H1 (cell line): ENCODE data around the gene ZBTB44. TPM values are rescaled to one million over a fixed set of nuclear protein-coding genes. Genes with fewer than 3 reads are reported as not detected.

ENCODE experiments used
- CTCF ChIA-PET: fragments of 300-600 bp; sonication (Branson Sonifier 250); formaldehyde crosslinking; loops from one replicate; lab custom pipeline; 2021; ENCODE audit not compliant: partially characterized antibody; lab: Charles Lee
- POLR2A ChIA-PET: fragments of 300-600 bp; sonication (Branson Sonifier 250); formaldehyde crosslinking; loops from one replicate; lab custom pipeline; 2021; ENCODE audit warnings: inconsistent platforms; ENCODE audit not compliant: partially characterized antibody; lab: Charles Lee
- DNase-seq, 2 experiments: peaks; one replicate each; pipeline versions ENCODE4 v3.0.0 to v3.0.0-alpha.2; 2010 to 2022; ENCODE audit warnings: low spot score in 2 of 2, low read depth in 1 of 2, mixed read lengths in 1 of 2
- FAIRE-seq: peaks from 2 replicates; lab custom pipeline; 2011; peaks lifted over from hg19 to GRCh38; lab: Jason Lieb, UNC
- H2AFZ ChIP-seq: 2 replicates; pipeline ENCODE4 v1.8.1; 2012; ENCODE audit warnings: low read length, inconsistent platforms
- H2AK5ac ChIP-seq: 2 replicates; pipeline ENCODE4 v1.6.1; 2013; ENCODE audit warnings: low read depth, low read length
- H2BK120ac ChIP-seq: replicated peaks from 2 replicates; pipeline ENCODE3; 2013; ENCODE audit warnings: low read depth, low read length, inconsistent platforms
- H2BK12ac ChIP-seq: 2 replicates; pipeline ENCODE4 v1.6.1; 2013; ENCODE audit warnings: low read depth, low read length
- H2BK15ac ChIP-seq: 2 replicates; pipeline ENCODE4 v1.6.1; 2013; ENCODE audit warnings: low read length
- H2BK20ac ChIP-seq: 2 replicates; pipeline ENCODE4 v1.6.1; 2013; ENCODE audit warnings: low read length
- H2BK5ac ChIP-seq: 2 replicates; pipeline ENCODE4 v1.6.1; 2013; ENCODE audit warnings: low read depth, low read length
- H3K14ac ChIP-seq: 2 replicates; pipeline ENCODE4 v1.6.1; 2013; ENCODE audit warnings: inconsistent platforms; ENCODE audit not compliant: insufficient read length
- H3K18ac ChIP-seq: 2 replicates; pipeline ENCODE4 v1.6.1; 2013; ENCODE audit warnings: low read length; ENCODE audit errors: extremely low read depth
- H3K23ac ChIP-seq: 2 replicates; pipeline ENCODE4 v1.6.1; 2013; ENCODE audit warnings: inconsistent platforms; ENCODE audit not compliant: insufficient read length
- H3K23me2 ChIP-seq: 2 replicates; pipeline ENCODE4 v1.6.1; 2013; ENCODE audit warnings: low read depth, low read length
- H3K27ac ChIP-seq: 2 replicates; pipeline ENCODE4 v1.6.1; 2011; ENCODE audit warnings: low read depth, low read length, inconsistent platforms
- H3K27me3 ChIP-seq, 4 experiments: replicated peaks in 1 of 4; 1 replicate in 1 of 4; 2 replicates in 3 of 4; pipeline versions ENCODE4 v1.6.1 to v1.8.1; 2011 to 2013; ENCODE audit warnings: low read length in 3 of 4, mild to moderate bottlenecking in 3 of 4, inconsistent platforms in 2 of 4, mixed read lengths in 2 of 4, moderate library complexity in 1 of 4; ENCODE audit not compliant: control insufficient read depth in 3 of 4, insufficient read depth in 3 of 4; ENCODE audit errors: extremely low read depth in 1 of 4
- H3K36me3 ChIP-seq, 4 experiments: 2 replicates each; pipeline versions ENCODE4 v1.6.1 to v1.8.1; 2011 to 2013; ENCODE audit warnings: mild to moderate bottlenecking in 4 of 4, low read length in 3 of 4, moderate library complexity in 2 of 4, control low read depth in 1 of 4, inconsistent platforms in 1 of 4; ENCODE audit not compliant: insufficient read depth in 4 of 4, control insufficient read depth in 2 of 4
- H3K4ac ChIP-seq: replicated peaks from 2 replicates; pipeline ENCODE3; 2013; ENCODE audit warnings: low read length, low read depth, mixed read lengths, inconsistent platforms; ENCODE audit not compliant: insufficient read length
- H3K4me1 ChIP-seq, 4 experiments: replicated peaks in 1 of 4; 1 replicate in 1 of 4; 2 replicates in 3 of 4; pipeline versions ENCODE4 v1.6.1 to v1.8.1; 2011 to 2013; ENCODE audit warnings: low read length in 3 of 4, inconsistent platforms in 2 of 4, mixed read lengths in 1 of 4; ENCODE audit not compliant: insufficient read depth in 4 of 4, control insufficient read depth in 3 of 4
- H3K4me2 ChIP-seq, 2 experiments: 2 replicates each; pipeline versions ENCODE4 v1.6.1 to v1.8.1; 2011 to 2013; ENCODE audit warnings: low read depth in 2 of 2, low read length in 2 of 2, control low read depth in 1 of 2, inconsistent platforms in 1 of 2, mild to moderate bottlenecking in 1 of 2; ENCODE audit not compliant: insufficient read depth in 1 of 2
- H3K4me3 ChIP-seq, 4 experiments: fragments of 200-600, 300-600 bp in 1 of 4; sonication (generic), shearing (Covaris generic), sonication (Bioruptor Twin) in 1 of 4; 2 replicates each; pipeline versions ENCODE4 v1.5.1 to v1.8.1; 2011 to 2016; ENCODE audit warnings: low read length in 4 of 4, low read depth in 3 of 4, control low read depth in 2 of 4, inconsistent platforms in 2 of 4, mild to moderate bottlenecking in 2 of 4, mixed read lengths in 1 of 4, moderate library complexity in 1 of 4; ENCODE audit not compliant: insufficient read depth in 2 of 4; ENCODE audit errors: extremely low read depth in 1 of 4
- H3K56ac ChIP-seq: replicated peaks from 2 replicates; pipeline ENCODE3; 2013; ENCODE audit warnings: low read depth, mild to moderate bottlenecking, mixed read lengths, low read length, inconsistent platforms; ENCODE audit not compliant: insufficient read length
- H3K79me1 ChIP-seq: 2 replicates; pipeline ENCODE4 v1.6.1; 2013; ENCODE audit warnings: low read depth, low read length, control low read depth
- H3K79me2 ChIP-seq, 2 experiments: 2 replicates each; pipeline versions ENCODE4 v1.6.1 to v1.8.1; 2012 to 2013; ENCODE audit warnings: low read length in 2 of 2, mild to moderate bottlenecking in 2 of 2, inconsistent platforms in 1 of 2; ENCODE audit not compliant: insufficient read depth in 2 of 2, control insufficient read depth in 1 of 2
- H3K9ac ChIP-seq, 4 experiments: replicated peaks in 1 of 4; 1 replicate in 1 of 4; 2 replicates in 3 of 4; pipeline versions ENCODE4 v1.6.1 to v1.8.1; 2011 to 2013; ENCODE audit warnings: low read depth in 3 of 4, low read length in 3 of 4, control low read depth in 2 of 4, mild to moderate bottlenecking in 2 of 4, moderate library complexity in 2 of 4, inconsistent platforms in 1 of 4; ENCODE audit errors: extremely low read depth in 1 of 4
- H3K9me3 ChIP-seq, 2 experiments: 2 replicates each; pipeline versions ENCODE4 v1.6.1 to v1.8.1; 2012 to 2013; ENCODE audit warnings: mild to moderate bottlenecking in 2 of 2, moderate library complexity in 2 of 2, control low read depth in 1 of 2, inconsistent platforms in 1 of 2, low read depth in 1 of 2, low read length in 1 of 2, mixed read lengths in 1 of 2; ENCODE audit not compliant: insufficient read depth in 2 of 2
- H4K20me1 ChIP-seq, 2 experiments: replicated peaks in 1 of 2; 2 replicates each; pipeline versions ENCODE3 to v1.8.1; 2011 to 2013; ENCODE audit warnings: inconsistent platforms in 2 of 2, low read length in 2 of 2, mild to moderate bottlenecking in 1 of 2; ENCODE audit not compliant: insufficient read depth in 2 of 2, control insufficient read depth in 1 of 2
- H4K5ac ChIP-seq: 2 replicates; pipeline ENCODE4 v1.6.1; 2013; ENCODE audit warnings: low read length, low read depth, mixed read lengths, inconsistent platforms; ENCODE audit not compliant: insufficient read length
- H4K8ac ChIP-seq: 2 replicates; pipeline ENCODE4 v1.8.0; 2013; ENCODE audit warnings: mild to moderate bottlenecking, moderate library complexity, low read length, inconsistent platforms; ENCODE audit not compliant: insufficient read depth; ENCODE audit errors: extremely low read depth
- H4K91ac ChIP-seq: replicated peaks from 2 replicates; pipeline ENCODE3; 2013; ENCODE audit warnings: low read length, mixed read lengths, inconsistent platforms; ENCODE audit not compliant: insufficient read length
- WGBS, 2 experiments: shearing (Covaris generic) in 1 of 2; methylation state at CpG; one replicate each; pipeline versions ENCODE4 v1.1.6 to v1.1.7; 2013 to 2015; ENCODE audit warnings: low lambda C conversion rate in 2 of 2, mixed read lengths in 2 of 2, inconsistent platforms in 1 of 2, low coverage in 1 of 2, missing lambda C conversion rate in 1 of 2; ENCODE audit not compliant: insufficient replicate concordance in 2 of 2, insufficient coverage in 1 of 2, insufficient read length in 1 of 2; ENCODE audit errors: extremely low coverage in 1 of 2, missing lambda C conversion rate in 1 of 2; 5-methylcytosine and 5-hydroxymethylcytosine counted together
- polyA plus RNA-seq, 7 experiments: library from polyadenylated mRNA; depleted of rRNA in 3 of 7; stranded (reverse) in 5 of 7; unstranded in 2 of 7; fragments of >200 nt in 5 of 7; fragments of 200-250 nt in 2 of 7; gene quantifications; 1 replicate in 5 of 7; 2 replicates in 1 of 7; 4 replicates in 1 of 7; pipeline versions ENCODE4 v1.2.1 to v1.2.3, GENCODE V29; 2011 to 2013; ENCODE audit warnings: missing spikeins in 2 of 7, mixed read lengths in 2 of 7
- total RNA-seq: library from RNA; stranded (reverse); fragmentation: NEBNext Ultra II Directional; extraction: Animal tissue kit (Norgen Biotek cat#: 25700); gene quantifications from 2 replicates; pipeline ENCODE4 v1.2.1, GENCODE V29; 2021

The ZBTB44 gene
- total and polyA plus RNA-seq, 2 of the 8 experiments (the other 6 are each of a cell fraction or from before 2014, with no cell fraction given) = 37.2 to 158 TPM

DNA sequence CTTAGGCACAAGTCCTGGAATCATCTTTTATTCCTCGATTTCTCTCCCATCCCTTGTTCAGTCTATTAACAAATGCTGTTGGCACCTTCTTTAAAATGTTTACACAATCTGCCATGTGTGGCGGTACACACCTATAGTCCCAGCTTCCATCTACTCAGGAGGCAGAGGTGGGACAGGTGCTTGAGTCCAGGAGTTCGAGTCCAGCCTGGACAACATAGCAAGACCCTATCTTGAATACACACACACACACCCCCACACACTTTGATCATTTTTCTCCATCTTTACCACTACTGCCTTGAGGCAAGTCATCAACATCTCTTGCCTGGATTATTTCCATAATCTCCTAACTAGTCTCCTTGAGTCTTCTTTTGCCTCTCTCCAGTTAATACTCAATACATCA is 13.7 kb upstream of the ZBTB44 start:
- DNase-seq (no peak), FAIRE-seq (no peak)
- Histone ChIP-seq H3K27ac (no peak overlapping the region), H3K14ac (no peak overlapping the region), H3K9me3 (no peaks in the 10 kb centered on the region), H3K4me3 (no peak overlapping the region), H4K5ac (no peak overlapping the region), H2BK12ac (no peak overlapping the region), H3K4me2 (no peak overlapping the region), H2BK15ac (no peak overlapping the region), H3K79me1 (no peaks in the 10 kb centered on the region), H2BK120ac (no peak overlapping the region), H2AK5ac (no peak overlapping the region), H3K18ac (no peak overlapping the region), H3K4ac (no peak overlapping the region), H3K4me1 (no peaks in the 10 kb centered on the region), H3K9ac (no peak overlapping the region), H2AFZ (no peak overlapping the region), H3K36me3 (no peaks in the 10 kb centered on the region), H3K23ac (no peak overlapping the region), H3K23me2 (peaks cover 2% of the 10 kb centered on the region; the same call in 1 of the 2 replicates), H3K27me3 (no peaks in the 10 kb centered on the region), H3K56ac (no peak overlapping the region), H3K79me2 (no peaks in the 10 kb centered on the region), H2BK20ac (no peak overlapping the region), H4K8ac (no peak overlapping the region), H4K91ac (no peak overlapping the region), H4K20me1 (no peaks in the 10 kb centered on the region), H2BK5ac (no peak overlapping the region)
- CTCF ChIA-PET = interaction anchor here (1.9 kb wide), 1 partner anchor 11 kb away, joined by 7 read pairs; no protein-coding TSS in a partner anchor
- 95% methylated on average over 3 of the region's 3 CpGs; no CpG with 5 or more reads in 1 of the 2 experiments for WGBS, 2 experiments
- POLR2A ChIA-PET = interaction anchor here (1.0 kb wide), 1 partner anchor 15 kb away, joined by 3 read pairs; no protein-coding TSS in a partner anchor
